GM23338 (cell line): ENCODE results near the gene NRXN2. TPM values are rescaled to one million over a fixed set of nuclear protein-coding genes. Genes with fewer than 3 reads are reported as not detected.

ENCODE experiments used
- ATAC-seq: fragments of 200-7000 bp; cut with Tn5 transposase; 3 replicates; pipeline ENCODE4 v1.9.1; 2020
- DNase-seq: peaks from one replicate; pipeline ENCODE4 v3.0.0-alpha.2; 2015; ENCODE audit warnings: low spot score
- H2AFZ ChIP-seq: fragments of 200-600 bp; sonication (generic); 2 replicates; pipeline ENCODE4 v1.8.0; 2016; ENCODE audit warnings: antibody characterized with exemption, mild to moderate bottlenecking, moderate library complexity
- H3F3A ChIP-seq: fragments of 200-600 bp; sonication (generic); replicated peaks from 2 replicates; pipeline ENCODE4 v1.8.0; 2017; ENCODE audit warnings: antibody characterized with exemption, mixed run types, low read depth
- H3K27ac ChIP-seq: fragments of 200-600 bp; sonication (generic); 2 replicates; pipeline ENCODE4 v1.6.1; 2016; ENCODE audit warnings: low read depth
- H3K27me3 ChIP-seq: fragments of 200-600 bp; sonication (generic); 2 replicates; pipeline ENCODE4 v1.8.0; 2016; ENCODE audit warnings: mild to moderate bottlenecking, mixed run types, moderate library complexity; ENCODE audit not compliant: insufficient read depth
- H3K36me3 ChIP-seq: fragments of 200-600 bp; sonication (generic); 2 replicates; pipeline ENCODE4 v1.8.0; 2016; ENCODE audit warnings: mild to moderate bottlenecking; ENCODE audit not compliant: insufficient read depth
- H3K4me1 ChIP-seq: fragments of 200-600 bp; sonication (generic); 2 replicates; pipeline ENCODE4 v1.8.0; 2016; ENCODE audit warnings: mild to moderate bottlenecking, moderate library complexity; ENCODE audit not compliant: insufficient read depth
- H3K4me2 ChIP-seq: fragments of 200-600 bp; sonication (generic); 2 replicates; pipeline ENCODE4 v1.7.1; 2017; ENCODE audit warnings: mixed run types
- H3K4me3 ChIP-seq: fragments of 200-600 bp; sonication (generic); 2 replicates; pipeline ENCODE4 v1.6.1; 2016; ENCODE audit warnings: mixed run types
- H3K79me2 ChIP-seq: fragments of 200-600 bp; sonication (generic); replicated peaks from 2 replicates; pipeline ENCODE4 v1.8.0; 2017; ENCODE audit warnings: mild to moderate bottlenecking; ENCODE audit not compliant: insufficient read depth
- H3K9me2 ChIP-seq: fragments of 200-600 bp; sonication (generic); 2 replicates; pipeline ENCODE4 v1.8.0; 2017; ENCODE audit not compliant: insufficient read depth
- H4K20me1 ChIP-seq: fragments of 200-600 bp; sonication (generic); replicated peaks from 2 replicates; pipeline ENCODE4 v1.8.0; 2017; ENCODE audit warnings: mild to moderate bottlenecking; ENCODE audit not compliant: insufficient read depth
- H3K27ac Mint-ChIP-seq: 2 replicates; pipeline ENCODE4 v1.8.0; 2020; ENCODE audit warnings: inconsistent platforms, mild to moderate bottlenecking, moderate library complexity, mixed read lengths
- H3K27me3 Mint-ChIP-seq: 3 replicates; pipeline ENCODE4 v1.8.0; 2022; ENCODE audit warnings: low read depth, mild to moderate bottlenecking, moderate library complexity, mixed read lengths, inconsistent platforms; ENCODE audit not compliant: insufficient read depth, poor library complexity
- H3K36me3 Mint-ChIP-seq: 3 replicates; pipeline ENCODE4 v1.8.0; 2021; ENCODE audit warnings: low read depth, mild to moderate bottlenecking, inconsistent platforms, moderate library complexity, mixed read lengths
- H3K4me1 Mint-ChIP-seq: 3 replicates; pipeline ENCODE4 v1.8.0; 2020; ENCODE audit warnings: mild to moderate bottlenecking, inconsistent platforms, mixed read lengths
- H3K4me3 Mint-ChIP-seq: 3 replicates; pipeline ENCODE4 v1.8.0; 2021; ENCODE audit warnings: moderate library complexity, mild to moderate bottlenecking, inconsistent platforms, mixed read lengths
- H3K9me3 Mint-ChIP-seq: 3 replicates; pipeline ENCODE4 v1.8.0; 2020; ENCODE audit warnings: moderate library complexity, mild to moderate bottlenecking, inconsistent platforms, mixed read lengths
- ETS1 ChIP-seq: IDR thresholded peaks from 2 replicates; pipeline ENCODE4 v1.6.1; 2016; ENCODE audit warnings: antibody characterized with exemption
- JUNB ChIP-seq: IDR thresholded peaks from one replicate; pipeline ENCODE4 v1.6.1; 2016; ENCODE audit warnings: antibody characterized with exemption; ENCODE audit not compliant: unreplicated experiment
- NANOG ChIP-seq: IDR thresholded peaks from 2 replicates; pipeline ENCODE4 v1.6.1; 2016; ENCODE audit warnings: antibody characterized with exemption, borderline replicate concordance
- POLR2AphosphoS5 ChIP-seq: IDR thresholded peaks from 2 replicates; pipeline ENCODE4 v1.6.1; 2016; ENCODE audit warnings: antibody characterized with exemption, low read depth
- REST ChIP-seq: IDR thresholded peaks from one replicate; pipeline ENCODE4 v1.6.1; 2018; ENCODE audit warnings: antibody characterized with exemption; ENCODE audit not compliant: unreplicated experiment
- STAT1 ChIP-seq: IDR thresholded peaks from one replicate; pipeline ENCODE4 v1.6.1; 2016; ENCODE audit warnings: antibody characterized with exemption; ENCODE audit not compliant: unreplicated experiment
- ZNF114 ChIP-seq: fragments of 250-450 bp; sonication (Bioruptor Pico); IDR thresholded peaks from 2 replicates; pipeline ENCODE4 v1.5.0; 2020; ENCODE audit warnings: mild to moderate bottlenecking, moderate library complexity
- polyA plus RNA-seq: library from polyadenylated mRNA; unstranded; fragments of >200 nt; fragmentation: Nextera tagmentation; extraction: Ambion mirVana; gene quantifications from 2 replicates; pipeline ENCODE4 v1.2.1, GENCODE V29; 2016
- total RNA-seq: library from RNA; depleted of rRNA; stranded (reverse); fragments of >200 nt; shearing (Covaris generic); gene quantifications from 2 replicates; pipeline ENCODE4 v1.2.3, GENCODE V29; 2014
- TF ChIP-seq, protein P1 (sequence below), 2 experiments: fragments of 200-600 bp in 1 of 2; sonication (generic) in 1 of 2; conservative IDR thresholded peaks; 2 replicates each; pipeline versions ENCODE4 v1.5.1 to v1.6.1; 2016 to 2017; ENCODE audit warnings: antibody characterized with exemption in 2 of 2, low read depth in 2 of 2, mild to moderate bottlenecking in 2 of 2, moderate library complexity in 1 of 2
- TF ChIP-seq, protein P2 (sequence below): fragments of 250-450 bp; sonication (Bioruptor Pico); IDR thresholded peaks from 2 replicates; pipeline ENCODE4 v1.5.0; 2020; ENCODE audit warnings: mild to moderate bottlenecking, moderate library complexity

The NRXN2 gene
- total and polyA plus RNA-seq, 2 experiments from 2014 or later: 3.4 to 17.0 TPM

DNA sequence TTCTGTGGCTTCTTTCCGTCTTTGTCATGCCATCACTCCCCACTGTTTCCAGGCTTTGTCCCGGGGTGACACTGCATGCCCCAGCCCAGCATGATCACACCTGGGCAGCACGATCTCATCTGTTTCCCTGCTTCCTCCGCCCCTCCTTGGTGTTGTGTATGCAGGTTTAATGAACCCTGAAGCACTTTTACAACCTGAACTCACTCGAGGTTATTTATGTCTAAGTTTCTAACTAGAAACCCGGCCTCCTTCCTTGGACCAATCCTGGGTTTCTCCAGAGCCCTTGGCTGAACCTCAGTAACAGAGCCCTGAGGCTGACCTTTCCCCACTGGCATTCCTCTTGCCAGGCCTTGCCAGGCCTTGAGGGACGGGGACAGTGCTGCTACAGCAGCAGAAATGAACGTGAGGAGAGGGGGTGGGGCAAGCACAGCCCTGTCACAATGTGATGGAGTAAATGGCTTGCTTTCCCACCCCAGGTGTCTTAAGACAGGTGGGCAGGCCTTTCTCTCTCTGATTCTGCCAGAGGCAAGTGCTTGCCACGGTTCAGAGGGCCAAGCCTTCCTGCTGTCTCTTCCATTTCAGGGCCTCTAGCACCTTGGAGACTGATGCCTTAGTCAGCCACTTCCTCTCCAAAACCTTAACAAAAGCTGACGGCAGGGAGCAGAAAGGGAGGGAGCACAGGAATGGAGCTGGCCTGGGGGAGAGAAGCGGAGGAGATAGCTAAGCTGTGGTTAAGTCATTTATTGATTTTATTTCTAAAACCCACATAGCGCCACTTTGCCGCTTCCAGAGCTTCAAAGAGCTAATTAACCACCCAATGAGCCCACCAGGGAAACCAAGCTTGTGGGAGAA is 39.9 kb upstream of the NRXN2 start:
- peaks cover 88% of the 10 kb centered on the region for H3K4me1 Mint-ChIP-seq
- H3K27ac Mint-ChIP-seq: peak overlapping the region; percentile 93
- peaks cover 15% of the 10 kb centered on the region; the same call in 1 of the 2 replicates for H3K79me2 ChIP-seq
- H3K27me3 ChIP-seq: no peaks in the 10 kb centered on the region
- TF ChIP-seq, protein P1, sequence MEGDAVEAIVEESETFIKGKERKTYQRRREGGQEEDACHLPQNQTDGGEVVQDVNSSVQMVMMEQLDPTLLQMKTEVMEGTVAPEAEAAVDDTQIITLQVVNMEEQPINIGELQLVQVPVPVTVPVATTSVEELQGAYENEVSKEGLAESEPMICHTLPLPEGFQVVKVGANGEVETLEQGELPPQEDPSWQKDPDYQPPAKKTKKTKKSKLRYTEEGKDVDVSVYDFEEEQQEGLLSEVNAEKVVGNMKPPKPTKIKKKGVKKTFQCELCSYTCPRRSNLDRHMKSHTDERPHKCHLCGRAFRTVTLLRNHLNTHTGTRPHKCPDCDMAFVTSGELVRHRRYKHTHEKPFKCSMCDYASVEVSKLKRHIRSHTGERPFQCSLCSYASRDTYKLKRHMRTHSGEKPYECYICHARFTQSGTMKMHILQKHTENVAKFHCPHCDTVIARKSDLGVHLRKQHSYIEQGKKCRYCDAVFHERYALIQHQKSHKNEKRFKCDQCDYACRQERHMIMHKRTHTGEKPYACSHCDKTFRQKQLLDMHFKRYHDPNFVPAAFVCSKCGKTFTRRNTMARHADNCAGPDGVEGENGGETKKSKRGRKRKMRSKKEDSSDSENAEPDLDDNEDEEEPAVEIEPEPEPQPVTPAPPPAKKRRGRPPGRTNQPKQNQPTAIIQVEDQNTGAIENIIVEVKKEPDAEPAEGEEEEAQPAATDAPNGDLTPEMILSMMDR (conservative IDR thresholded peaks at IDR 0.05; ENCODE audit: low read depth in 2 of 2): no peak
- no peak for TF ChIP-seq REST
- TF ChIP-seq STAT1: no peak
- TF ChIP-seq, protein P2, sequence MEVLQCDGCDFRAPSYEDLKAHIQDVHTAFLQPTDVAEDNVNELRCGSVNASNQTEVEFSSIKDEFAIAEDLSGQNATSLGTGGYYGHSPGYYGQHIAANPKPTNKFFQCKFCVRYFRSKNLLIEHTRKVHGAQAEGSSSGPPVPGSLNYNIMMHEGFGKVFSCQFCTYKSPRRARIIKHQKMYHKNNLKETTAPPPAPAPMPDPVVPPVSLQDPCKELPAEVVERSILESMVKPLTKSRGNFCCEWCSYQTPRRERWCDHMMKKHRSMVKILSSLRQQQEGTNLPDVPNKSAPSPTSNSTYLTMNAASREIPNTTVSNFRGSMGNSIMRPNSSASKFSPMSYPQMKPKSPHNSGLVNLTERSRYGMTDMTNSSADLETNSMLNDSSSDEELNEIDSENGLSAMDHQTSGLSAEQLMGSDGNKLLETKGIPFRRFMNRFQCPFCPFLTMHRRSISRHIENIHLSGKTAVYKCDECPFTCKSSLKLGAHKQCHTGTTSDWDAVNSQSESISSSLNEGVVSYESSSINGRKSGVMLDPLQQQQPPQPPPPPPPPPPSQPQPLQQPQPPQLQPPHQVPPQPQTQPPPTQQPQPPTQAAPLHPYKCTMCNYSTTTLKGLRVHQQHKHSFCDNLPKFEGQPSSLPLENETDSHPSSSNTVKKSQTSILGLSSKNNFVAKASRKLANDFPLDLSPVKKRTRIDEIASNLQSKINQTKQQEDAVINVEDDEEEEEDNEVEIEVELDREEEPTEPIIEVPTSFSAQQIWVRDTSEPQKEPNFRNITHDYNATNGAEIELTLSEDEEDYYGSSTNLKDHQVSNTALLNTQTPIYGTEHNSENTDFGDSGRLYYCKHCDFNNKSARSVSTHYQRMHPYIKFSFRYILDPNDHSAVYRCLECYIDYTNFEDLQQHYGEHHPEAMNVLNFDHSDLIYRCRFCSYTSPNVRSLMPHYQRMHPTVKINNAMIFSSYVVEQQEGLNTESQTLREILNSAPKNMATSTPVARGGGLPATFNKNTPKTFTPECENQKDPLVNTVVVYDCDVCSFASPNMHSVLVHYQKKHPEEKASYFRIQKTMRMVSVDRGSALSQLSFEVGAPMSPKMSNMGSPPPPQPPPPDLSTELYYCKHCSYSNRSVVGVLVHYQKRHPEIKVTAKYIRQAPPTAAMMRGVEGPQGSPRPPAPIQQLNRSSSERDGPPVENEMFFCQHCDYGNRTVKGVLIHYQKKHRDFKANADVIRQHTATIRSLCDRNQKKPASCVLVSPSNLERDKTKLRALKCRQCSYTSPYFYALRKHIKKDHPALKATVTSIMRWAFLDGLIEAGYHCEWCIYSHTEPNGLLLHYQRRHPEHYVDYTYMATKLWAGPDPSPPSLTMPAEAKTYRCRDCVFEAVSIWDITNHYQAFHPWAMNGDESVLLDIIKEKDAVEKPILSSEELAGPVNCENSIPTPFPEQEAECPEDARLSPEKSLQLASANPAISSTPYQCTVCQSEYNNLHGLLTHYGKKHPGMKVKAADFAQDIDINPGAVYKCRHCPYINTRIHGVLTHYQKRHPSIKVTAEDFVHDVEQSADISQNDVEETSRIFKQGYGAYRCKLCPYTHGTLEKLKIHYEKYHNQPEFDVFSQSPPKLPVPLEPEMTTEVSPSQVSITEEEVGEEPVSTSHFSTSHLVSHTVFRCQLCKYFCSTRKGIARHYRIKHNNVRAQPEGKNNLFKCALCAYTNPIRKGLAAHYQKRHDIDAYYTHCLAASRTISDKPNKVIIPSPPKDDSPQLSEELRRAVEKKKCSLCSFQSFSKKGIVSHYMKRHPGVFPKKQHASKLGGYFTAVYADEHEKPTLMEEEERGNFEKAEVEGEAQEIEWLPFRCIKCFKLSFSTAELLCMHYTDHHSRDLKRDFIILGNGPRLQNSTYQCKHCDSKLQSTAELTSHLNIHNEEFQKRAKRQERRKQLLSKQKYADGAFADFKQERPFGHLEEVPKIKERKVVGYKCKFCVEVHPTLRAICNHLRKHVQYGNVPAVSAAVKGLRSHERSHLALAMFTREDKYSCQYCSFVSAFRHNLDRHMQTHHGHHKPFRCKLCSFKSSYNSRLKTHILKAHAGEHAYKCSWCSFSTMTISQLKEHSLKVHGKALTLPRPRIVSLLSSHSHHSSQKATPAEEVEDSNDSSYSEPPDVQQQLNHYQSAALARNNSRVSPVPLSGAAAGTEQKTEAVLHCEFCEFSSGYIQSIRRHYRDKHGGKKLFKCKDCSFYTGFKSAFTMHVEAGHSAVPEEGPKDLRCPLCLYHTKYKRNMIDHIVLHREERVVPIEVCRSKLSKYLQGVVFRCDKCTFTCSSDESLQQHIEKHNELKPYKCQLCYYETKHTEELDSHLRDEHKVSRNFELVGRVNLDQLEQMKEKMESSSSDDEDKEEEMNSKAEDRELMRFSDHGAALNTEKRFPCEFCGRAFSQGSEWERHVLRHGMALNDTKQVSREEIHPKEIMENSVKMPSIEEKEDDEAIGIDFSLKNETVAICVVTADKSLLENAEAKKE (CRISPR knock-in tag): no peak
- 0 out of 2 replicates have a peak, but pooled peaks have one; percentile 29 for TF ChIP-seq POLR2AphosphoS5
- no peak for TF ChIP-seq NANOG
- TF ChIP-seq ZNF114 (CRISPR knock-in tag): no peak
- TF ChIP-seq JUNB: no peak
- TF ChIP-seq ETS1: no peak
- H2AFZ ChIP-seq: no peak overlapping the region
- H3K4me3 ChIP-seq: peak overlapping the region; percentile 40
- peaks cover 18% of the 10 kb centered on the region for H3K36me3 ChIP-seq
- H4K20me1 ChIP-seq: peaks cover 21% of the 10 kb centered on the region
- H3K36me3 Mint-ChIP-seq: peaks cover 53% of the 10 kb centered on the region
- H3K27ac ChIP-seq: peak overlapping the region; percentile 96
- peaks cover 48% of the 10 kb centered on the region for H3K27me3 Mint-ChIP-seq
- peak; percentile 77 for DNase-seq
- no peaks in the 10 kb centered on the region; the same call in 1 of the 3 replicates for H3K9me3 Mint-ChIP-seq
- peak; percentile 40 for ATAC-seq
- no peaks in the 10 kb centered on the region for H3K9me2 ChIP-seq
- H3K4me2 ChIP-seq: peak overlapping the region; percentile 76
- H3K4me3 Mint-ChIP-seq: peak overlapping the region; percentile 51
- H3F3A ChIP-seq: peaks cover 60% of the 10 kb centered on the region
- H3K4me1 ChIP-seq: peaks cover 66% of the 10 kb centered on the region
